ENCODE measurements around the gene KNDC1.

Gene KNDC1

GRCh38 chr10:133246236-133246626, 86.2 kb downstream of the KNDC1 start:
- DNase-seq, result no peak

- DNase-seq, result no peak
These were observed 87.8 kb downstream of the KNDC1 start for GRCh38 chr10:133247681-133248333.

DNA sequence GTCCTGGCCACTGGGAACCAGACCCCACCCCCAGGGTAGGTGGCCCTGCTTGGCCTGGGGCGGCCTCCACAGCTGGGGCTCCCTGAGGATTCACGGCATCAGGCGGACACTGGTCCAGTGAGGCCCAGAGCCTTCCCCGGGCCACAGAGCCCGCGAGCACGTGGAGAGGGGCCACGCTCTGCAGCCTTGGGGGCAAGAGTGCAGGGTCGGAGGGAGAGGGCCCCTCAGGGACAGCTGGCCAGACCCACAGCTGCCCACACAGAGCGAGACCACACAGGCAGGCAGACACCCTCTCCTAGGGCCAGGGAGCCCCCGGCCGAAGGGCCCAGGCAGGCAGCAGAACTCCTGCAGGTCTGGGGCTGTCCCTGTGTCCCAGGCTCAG, 88.3 kb downstream of the KNDC1 start:
- DNase-seq, result no peak

- no peak for DNase-seq
These were observed 89.2 kb downstream of the KNDC1 start for GRCh38 chr10:133249094-133249780.

GRCh38 chr10:133249975-133250754, 90.1 kb downstream of the KNDC1 start:
- DNase-seq, result no peak

DNA sequence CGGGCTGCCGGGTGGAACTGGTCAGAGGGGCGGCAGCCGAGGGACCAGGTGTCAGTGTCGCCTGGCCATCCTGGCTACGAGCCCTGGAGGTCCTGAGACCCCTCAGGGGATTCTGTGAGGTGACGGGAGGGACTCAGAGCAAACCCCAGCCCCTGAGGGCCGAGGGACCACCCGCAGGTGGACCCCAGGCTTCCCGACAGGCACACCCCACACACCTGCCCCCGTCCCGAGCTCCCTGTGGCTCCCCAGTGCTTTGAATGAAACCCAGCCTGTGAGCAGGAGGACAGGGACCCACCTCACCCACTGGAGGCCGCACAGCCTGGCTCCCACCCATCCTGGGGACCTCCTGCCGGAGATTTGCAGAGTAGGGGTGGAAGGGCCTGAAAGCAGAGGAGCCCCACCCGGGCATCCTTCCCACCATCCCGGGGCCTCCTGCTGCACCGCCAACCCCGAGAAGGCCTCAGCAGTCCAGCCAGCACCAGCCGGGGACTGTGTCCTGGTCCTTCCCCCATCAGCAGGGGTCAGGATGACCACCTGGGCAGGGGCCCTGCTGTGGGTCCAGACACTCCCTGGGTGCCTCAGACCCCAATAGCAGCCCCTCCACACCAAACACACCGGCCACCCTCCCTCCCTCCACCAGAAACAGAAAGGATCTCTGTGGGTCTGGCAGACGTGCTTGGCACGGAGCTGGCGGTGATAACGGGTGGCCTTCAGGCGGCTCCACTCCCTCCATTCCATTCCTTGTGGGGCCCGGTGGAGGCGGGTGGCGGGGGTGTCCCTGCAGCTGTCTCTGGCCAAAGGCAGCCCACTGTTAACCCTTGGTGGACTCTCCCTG, 91.6 kb downstream of the KNDC1 start:
- no peak for DNase-seq

- no peak for DNase-seq
These were observed 92.2 kb downstream of the KNDC1 start for GRCh38 chr10:133252223-133252552.

DNA sequence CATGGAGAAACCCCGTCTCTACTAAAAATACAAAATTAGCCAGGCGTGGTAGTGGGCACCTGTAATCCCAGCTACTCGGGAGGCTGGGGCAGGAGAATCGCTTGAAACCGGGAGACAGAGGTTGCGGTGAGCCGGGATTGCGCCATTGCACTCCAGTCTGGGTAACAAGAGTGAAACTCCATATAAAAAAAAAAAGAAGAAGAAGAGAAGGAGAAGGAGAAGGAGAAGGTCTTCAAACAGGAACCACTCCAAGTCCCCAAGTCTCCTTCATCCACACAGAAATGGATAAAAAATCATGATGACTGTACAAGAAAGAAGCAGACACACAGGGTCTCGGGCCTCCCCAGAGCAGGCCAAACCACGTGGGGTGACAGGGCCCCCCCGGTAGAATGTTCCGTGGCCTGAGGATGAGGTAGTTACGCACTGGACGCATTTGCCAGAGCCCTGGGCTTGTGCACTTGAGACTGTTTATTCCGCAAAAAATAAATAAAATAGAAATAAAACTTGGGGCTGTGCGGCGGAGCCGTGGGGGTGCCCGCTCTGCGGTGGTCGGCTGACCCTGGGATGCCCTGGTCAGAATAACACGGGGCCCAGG, 93.4 kb downstream of the KNDC1 start:
- no peak for DNase-seq

DNA sequence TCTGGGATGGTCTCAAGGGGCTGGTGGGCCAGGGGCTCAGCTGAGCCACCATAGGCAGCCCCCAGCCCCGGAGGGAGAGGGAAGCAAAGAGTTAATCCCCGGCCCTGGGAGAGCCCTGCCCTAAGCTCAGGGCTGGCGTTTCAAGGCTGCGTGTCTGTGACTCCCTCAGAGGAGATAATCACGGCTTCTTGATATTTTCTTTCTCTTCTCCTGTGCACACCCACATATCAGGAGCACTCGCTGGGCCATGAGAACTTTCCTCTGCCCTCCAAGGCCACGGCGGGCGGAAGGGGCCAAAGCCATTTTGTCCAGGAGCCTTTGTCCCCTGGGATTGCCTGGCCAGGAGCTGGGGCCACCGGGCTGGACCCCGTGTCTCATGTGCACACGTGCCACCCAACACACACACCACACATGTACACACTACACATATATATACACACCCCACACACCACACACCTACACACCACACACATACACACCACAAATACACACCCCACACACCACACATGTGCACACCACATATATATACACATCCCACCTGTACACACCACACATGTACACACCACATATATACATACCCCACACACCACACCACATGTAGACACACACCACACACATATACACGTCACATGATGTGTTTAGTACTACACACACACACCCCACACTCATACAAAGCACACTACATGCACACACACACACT, 94.6 kb downstream of the KNDC1 start:
- no peak for DNase-seq

- DNase-seq, result no peak
These were observed 95.3 kb downstream of the KNDC1 start for GRCh38 chr10:133255323-133255722.

GRCh38 chr10:133257489-133258065, 97.6 kb downstream of the KNDC1 start:
- peak; percentile 28 for DNase-seq

DNA sequence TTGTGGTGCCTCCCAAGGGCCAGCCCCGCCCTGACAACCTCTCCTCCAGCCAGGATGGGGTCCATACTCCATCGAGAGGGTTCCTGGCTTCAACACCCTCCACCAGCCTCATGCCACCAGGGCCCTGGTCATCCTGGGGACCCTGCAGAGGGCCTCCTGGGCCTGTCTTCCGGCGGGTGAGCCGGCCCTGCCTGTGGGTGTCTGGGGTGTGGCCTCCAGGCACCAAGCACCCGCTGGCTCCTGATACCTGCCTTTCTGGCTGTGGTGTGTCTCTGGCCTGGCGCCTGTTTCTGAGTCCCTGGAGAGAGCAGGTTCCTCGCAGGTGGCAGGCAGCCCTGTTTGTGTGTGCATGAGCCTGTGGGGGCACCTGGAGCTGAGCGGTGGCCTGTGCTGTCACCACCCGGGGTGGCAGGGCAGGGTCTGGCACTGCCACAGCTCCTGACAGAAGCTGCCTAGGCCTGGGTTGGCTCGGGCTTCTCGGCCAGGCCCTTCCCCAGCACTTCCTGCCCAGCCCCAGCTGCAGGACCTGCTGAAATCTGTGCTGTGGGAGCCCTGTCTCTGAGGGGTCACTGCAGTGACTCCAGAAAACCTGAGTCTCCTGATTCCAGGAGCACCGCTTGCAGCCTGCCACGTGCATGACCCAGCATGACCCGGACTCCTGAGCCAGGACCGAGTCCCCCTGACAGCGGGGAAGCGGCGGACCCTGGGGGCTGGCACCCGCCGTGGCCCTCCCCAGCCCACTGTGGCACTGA, 98.2 kb downstream of the KNDC1 start:
- no peak for DNase-seq

DNA sequence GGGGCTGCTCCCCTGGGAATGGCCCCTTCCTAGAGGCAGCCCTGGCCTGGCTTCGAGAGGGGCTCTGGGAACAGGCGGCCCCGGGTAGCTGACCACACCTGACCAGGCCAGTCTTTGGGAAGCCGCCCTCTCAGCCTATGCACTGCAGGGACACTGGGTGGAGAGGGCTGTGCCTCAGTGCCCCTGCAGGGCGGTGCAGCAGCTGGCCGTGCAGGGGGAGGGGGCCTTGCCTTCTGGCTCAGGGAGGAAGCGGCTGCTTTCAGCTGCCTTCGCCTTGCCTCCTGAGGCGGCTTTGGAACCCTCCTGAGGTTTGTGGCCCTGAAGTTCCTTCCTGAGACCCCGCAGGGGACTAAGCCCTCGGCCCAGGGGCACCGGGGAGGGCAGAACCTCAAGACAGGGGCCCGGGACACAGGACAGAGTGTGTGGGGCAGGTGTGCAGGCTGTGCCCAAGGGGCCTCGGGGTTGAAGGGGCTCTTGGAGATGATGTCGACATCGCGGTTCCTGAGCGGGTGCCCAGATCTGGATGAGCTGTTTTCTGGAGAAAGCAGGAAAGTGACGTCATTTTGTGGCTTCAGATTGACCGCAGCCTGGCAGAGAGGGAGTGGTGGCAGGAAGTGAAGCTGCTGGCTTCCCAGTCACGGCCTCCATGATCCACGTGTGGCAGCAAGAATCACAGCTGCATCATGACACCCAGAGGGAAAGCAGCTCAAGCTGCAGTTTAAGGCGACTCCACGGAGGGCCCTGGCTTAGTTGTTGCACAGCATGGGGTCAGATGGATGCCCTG, 99.0 kb downstream of the KNDC1 start:
- peak; percentile 97 for DNase-seq

- DNase-seq, result no peak
These were observed 99.6 kb downstream of the KNDC1 start for GRCh38 chr10:133259602-133259989.

DNA sequence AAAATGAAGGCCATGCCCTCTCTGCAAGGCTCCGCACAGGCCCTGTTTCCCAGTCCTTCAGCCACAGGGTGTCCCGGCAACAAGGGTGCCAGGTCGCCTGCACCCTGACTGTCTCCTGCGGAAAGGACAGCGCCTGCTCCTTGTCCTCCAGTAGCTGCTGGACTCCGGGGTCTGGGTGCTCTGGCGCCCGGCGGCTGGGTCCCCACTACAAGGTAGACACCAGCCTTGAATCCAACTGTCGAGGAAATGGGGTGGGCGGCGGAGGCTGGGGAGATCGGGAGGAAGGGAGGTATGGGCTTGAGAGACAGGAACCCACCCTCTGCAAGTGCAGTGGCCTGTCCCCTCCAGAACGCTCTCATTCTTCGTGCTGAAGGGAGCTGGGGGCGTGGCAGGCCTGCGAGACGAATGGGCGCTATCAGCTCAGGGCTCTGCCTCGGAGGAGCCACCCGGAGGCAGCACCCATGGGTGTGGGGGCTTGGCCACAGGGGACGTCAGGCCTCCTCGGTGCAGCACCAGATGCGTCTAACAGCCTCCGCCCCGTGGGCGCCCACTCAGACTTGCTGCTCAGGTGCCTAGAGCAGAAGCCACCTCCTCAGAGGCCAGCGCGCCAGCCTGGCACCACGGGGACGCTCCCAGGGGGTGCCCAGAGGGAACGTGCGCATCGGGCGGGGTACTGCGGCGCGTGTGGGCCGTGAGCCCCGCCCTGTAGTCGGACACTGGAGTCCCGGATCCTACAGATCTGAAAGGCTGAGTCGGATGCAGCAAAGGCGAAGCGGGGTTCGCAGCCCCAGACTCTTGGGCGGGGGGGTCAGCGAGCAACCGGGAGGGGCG, 101.1 kb downstream of the KNDC1 start:
- DNase-seq, result peak; percentile 25

- DNase-seq, result peak; percentile 79
These were observed 101.8 kb downstream of the KNDC1 start for GRCh38 chr10:133261726-133262325.

DNA sequence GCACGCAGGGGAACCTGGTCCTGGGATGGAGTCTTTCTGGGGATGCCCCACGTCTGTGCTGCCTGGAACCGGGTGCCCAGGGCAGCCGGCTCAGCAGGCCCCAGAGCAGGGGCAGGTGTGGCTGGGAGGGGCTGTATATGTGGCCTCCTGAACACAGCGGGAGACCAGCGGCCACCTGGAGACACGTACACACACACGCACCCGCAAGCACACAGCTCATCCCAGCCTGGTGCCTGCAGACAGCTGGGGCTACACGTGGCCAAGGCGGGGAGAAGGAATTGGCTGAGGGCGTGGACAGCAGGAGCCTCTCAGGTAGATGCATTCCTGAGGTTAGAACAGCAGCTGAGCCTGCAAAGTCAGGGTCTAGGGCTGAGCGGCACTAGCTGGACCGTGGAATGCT, 102.7 kb downstream of the KNDC1 start:
- no peak for DNase-seq

- no peak for DNase-seq
These were observed 103.7 kb downstream of the KNDC1 start for GRCh38 chr10:133263674-133264073.

GRCh38 chr10:133264461-133264860, 104.4 kb downstream of the KNDC1 start:
- no peak for DNase-seq

Data from fibroblast of skin of scalp (primary cell).